GM18526 (cell line): ENCODE measurements around the gene PPP4R3C.

Experiments
- POLR2A ChIP-seq: IDR thresholded peaks from 3 replicates; pipeline ENCODE4 v1.6.1; 2011; ENCODE audit not compliant: insufficient read length; ENCODE audit errors: extremely low read depth

PPP4R3C gene

DNA sequence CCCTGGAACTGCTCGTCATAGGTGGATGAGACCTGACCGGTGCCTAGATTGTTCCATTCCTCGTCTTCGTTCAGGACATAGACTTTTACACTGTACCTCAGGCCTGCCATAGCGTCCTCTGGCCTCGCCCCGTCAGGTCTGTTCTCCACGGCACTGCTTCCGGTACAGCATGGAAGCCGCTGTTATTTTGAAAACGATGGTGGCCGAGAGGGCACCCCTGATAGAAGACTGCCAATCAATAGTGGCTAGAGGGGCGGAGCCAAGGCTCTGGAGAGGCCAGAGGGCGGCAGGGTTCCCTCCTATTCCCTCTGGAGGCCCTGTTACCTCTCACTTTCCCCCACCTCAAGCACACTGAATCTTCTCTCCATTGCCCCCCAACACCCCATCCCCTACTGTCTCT, at the start of gene PPP4R3C:
TSS of gene PPP4R3C (minus strand) at position 155 of the 400 bp plus-strand sequence. CDS start at position 110, 45 bp downstream.
- TF ChIP-seq POLR2A, result no peak

DNA sequence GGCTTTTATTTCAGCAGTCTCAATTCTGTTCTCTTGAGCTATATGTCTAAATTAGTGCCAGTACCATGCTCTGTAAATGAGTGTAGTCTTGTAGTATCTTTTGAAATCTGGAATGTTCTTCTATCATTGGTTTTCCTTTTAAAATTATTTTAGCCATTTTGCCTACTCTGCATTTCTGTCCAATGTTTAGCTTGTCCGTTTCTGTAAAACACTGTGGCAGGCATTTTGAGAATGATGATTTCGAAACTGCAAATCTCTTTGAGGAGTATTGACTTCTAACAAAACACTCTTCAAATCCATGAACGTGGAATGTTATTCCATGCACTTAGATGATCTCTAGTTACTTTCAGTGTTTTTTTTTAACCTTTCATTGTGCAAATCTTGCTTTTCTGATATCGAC, 28.3 kb upstream of the PPP4R3C start:
- TF ChIP-seq POLR2A, result no peak

GRCh38 chrX:27466051-27466450, 2.9 kb upstream of the PPP4R3C start:
- TF ChIP-seq POLR2A, result no peak

DNA sequence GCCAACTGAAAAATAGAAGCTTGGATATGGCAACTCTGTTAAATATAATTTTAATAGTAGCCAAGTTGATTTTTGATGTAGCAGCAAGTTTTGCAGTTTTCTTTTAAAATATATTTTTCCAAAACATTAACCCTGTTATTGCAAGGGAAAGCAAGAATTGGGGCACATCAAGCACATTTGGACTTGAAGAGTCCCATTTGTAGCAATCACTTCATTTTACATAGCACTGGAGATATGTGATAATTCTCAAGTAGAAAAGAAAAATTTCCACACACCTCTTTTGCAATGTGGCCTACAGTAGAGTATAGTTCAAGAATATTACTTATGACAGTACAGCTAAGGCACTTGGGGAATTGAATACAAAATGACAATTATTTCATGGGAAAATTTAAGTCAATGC, 1.9 kb upstream of the PPP4R3C start:
- no peak for TF ChIP-seq POLR2A

DNA sequence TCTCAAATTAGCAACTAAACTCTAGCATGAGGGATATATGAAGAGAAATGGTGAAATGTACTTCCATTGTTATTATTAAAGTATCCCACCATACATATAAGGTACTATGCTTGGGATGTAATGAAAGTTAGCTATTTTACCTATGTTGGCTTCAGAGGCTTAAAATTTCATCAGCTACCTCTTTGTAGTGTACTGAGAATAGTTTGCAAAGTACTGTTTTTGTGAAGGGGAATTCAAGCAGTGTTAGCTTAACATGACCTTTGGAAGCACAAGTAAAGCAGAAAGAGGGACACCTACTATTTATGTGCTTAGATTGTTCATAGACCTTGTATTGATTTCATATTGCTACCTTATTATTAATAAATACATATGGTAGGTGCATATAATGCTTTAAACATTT, 11.8 kb downstream of the PPP4R3C start:
- TF ChIP-seq POLR2A, result no peak

- no peak for TF ChIP-seq POLR2A
Observed at GRCh38 chrX:27446423-27446822, 16.7 kb downstream of the PPP4R3C start.

GRCh38 chrX:27445438-27445837, 17.7 kb downstream of the PPP4R3C start:
- TF ChIP-seq POLR2A, result no peak

- TF ChIP-seq POLR2A, result no peak
Observed at GRCh38 chrX:27444093-27444908, 18.8 kb downstream of the PPP4R3C start.

DNA sequence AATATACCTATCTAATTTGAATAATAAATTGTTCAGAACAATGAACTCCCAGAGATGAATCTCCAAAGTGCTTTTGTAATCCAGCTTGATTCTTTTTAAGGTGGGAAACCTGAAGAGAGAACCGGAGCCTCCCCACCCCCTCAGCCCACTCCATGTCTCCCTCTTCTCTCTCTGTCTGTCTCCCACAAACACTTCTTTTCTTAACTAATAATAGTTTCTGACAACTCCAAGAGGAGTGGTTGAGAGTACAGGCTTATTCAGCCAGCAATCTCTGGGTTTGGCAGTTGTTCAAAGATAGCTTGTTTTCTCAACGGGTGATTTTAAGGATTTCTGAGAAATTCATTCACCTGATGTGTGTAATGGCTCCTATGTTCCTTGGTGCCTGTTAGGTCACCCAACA, 23.4 kb downstream of the PPP4R3C start:
- no peak for TF ChIP-seq POLR2A

- no peak for TF ChIP-seq POLR2A
Observed at GRCh38 chrX:27438937-27439336, 24.2 kb downstream of the PPP4R3C start.

DNA sequence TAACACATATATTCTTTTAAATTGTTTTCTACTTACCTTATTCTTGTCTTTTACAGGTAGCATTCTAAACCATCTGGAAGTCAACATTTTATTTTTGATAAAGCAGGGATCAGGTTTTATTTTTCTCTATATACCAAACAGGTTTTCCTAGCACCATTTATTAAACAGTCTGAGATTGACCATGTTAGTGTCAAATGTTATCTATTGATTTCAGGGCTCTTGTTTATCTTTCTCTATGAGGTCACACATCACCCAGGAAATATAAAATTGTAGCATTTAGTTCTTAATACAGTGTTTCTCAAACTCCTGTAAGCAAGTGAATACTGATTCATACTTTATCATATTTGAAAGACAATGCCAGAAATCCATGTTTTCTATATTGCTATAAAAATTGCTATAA, 28.1 kb downstream of the PPP4R3C start:
- no peak for TF ChIP-seq POLR2A
